HG03175 (cell line): ENCODE measurements around the gene TMEM60.
"Not testable (repeated sequence)": the region's sequence is repeated elsewhere in the genome, so short reads cannot be mapped to it uniquely, and the experiment has no call there.

Source experiments
- ATAC-seq: cut with Tn5 transposase; IDR thresholded peaks from one replicate; pipeline ENCODE4 v1.9.1; 2021; ENCODE audit warnings: mild to moderate bottlenecking, moderate library complexity; ENCODE audit not compliant: unreplicated experiment

Gene TMEM60

GRCh38 chr7:77812290-77812685 is 14.1 kb upstream of the TMEM60 start:
- no peak for ATAC-seq

- no peak for ATAC-seq
These were observed 13.5 kb upstream of the TMEM60 start for GRCh38 chr7:77811516-77812289.

GRCh38 chr7:77808517-77808916 is 10.3 kb upstream of the TMEM60 start:
- ATAC-seq: no peak

- ATAC-seq: no peak
These were observed 8.2 kb upstream of the TMEM60 start for GRCh38 chr7:77806425-77806824.

- no peak for ATAC-seq
These were observed 4.5 kb upstream of the TMEM60 start for GRCh38 chr7:77802557-77803405.

GRCh38 chr7:77800730-77801129 is 2.5 kb upstream of the TMEM60 start:
- ATAC-seq: no peak

GRCh38 chr7:77800158-77800557 is 1.9 kb upstream of the TMEM60 start:
- ATAC-seq: no peak

- no peak for ATAC-seq
These were observed 1.1 kb upstream of the TMEM60 start for GRCh38 chr7:77799078-77799964.

GRCh38 chr7:77797734-77798393 is 370 bp downstream of the TMEM60 start:
- peak; percentile 32 for ATAC-seq

- ATAC-seq: no peak
These were observed 1.3 kb downstream of the TMEM60 start for GRCh38 chr7:77796960-77797359.

GRCh38 chr7:77796109-77796508 is 2.1 kb downstream of the TMEM60 start:
- ATAC-seq: no peak

GRCh38 chr7:77794000-77794399 is 4.2 kb downstream of the TMEM60 start:
- no peak for ATAC-seq

- no peak for ATAC-seq
These were observed 6.3 kb downstream of the TMEM60 start for GRCh38 chr7:77791956-77792355.

GRCh38 chr7:77791336-77791735 is 6.9 kb downstream of the TMEM60 start:
- ATAC-seq: no peak

GRCh38 chr7:77788327-77788902 is 9.8 kb downstream of the TMEM60 start:
- no peak for ATAC-seq

- no peak for ATAC-seq
These were observed 11.5 kb downstream of the TMEM60 start for GRCh38 chr7:77786741-77787140.

- ATAC-seq: no peak
These were observed 12.2 kb downstream of the TMEM60 start for GRCh38 chr7:77786018-77786417.

- ATAC-seq: not testable (repeated sequence)
These were observed 13.8 kb downstream of the TMEM60 start for GRCh38 chr7:77784426-77784825.

GRCh38 chr7:77783545-77783944 is 14.7 kb downstream of the TMEM60 start:
- no peak for ATAC-seq

GRCh38 chr7:77783111-77783510 is 15.1 kb downstream of the TMEM60 start:
- no peak for ATAC-seq
